ENCODE data around the gene RICTOR. TPM values are rescaled to one million over a fixed set of nuclear protein-coding genes. Genes with fewer than 3 reads are reported as not detected.

Gene RICTOR
- total RNA-seq, 2 donors from 2014 or later: 27.6 to 31.8 TPM

DNA sequence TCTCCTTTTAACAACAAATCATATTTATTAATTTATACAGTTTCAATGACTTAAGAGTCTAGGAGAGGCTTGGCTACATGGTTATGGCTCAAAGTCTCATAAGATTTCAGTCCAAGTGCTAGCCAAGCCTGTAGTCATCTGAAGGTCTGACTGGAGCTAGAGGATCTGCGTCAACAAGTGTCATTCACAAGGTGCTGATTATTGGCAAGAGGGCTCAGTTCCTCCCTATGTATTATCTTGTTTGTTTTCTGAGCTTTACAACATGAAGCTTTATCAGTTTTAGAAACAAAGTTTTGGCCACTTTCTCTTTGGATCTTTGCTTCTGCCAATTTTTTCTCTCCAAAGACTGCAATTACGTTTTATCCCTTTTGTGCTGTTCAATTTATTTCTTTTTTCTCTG is 94.7 kb downstream of the RICTOR start:
- H3K27ac Mint-ChIP-seq: peak overlapping the region; percentile 7
- Histone ChIP-seq H3K27ac (ENCODE audit: low read depth, low read length) (no peak overlapping the region), H3K4me1 (ENCODE audit: control insufficient read depth, insufficient read depth, low read length) (peaks cover 3% of the 10 kb centered on the region), H3K27me3 (ENCODE audit: control insufficient read depth, insufficient read depth, low read length, poor library complexity, severe bottlenecking) (no peaks in the 10 kb centered on the region), H3K36me3 (ENCODE audit: control insufficient read depth, insufficient read depth, low read length) (peaks cover 7% of the 10 kb centered on the region), H3K9ac (ENCODE audit: extremely low read depth, low read length, poor library complexity, severe bottlenecking) (no peak overlapping the region), H3K9me3 (ENCODE audit: control insufficient read depth, low read length) (no peaks in the 10 kb centered on the region), H3K4me3 (ENCODE audit: low read length) (peak overlapping the region; percentile 10)
- no peak for DNase-seq
- H3K4me1 Mint-ChIP-seq: peaks cover 9% of the 10 kb centered on the region
- no peaks in the 10 kb centered on the region for H3K27me3 Mint-ChIP-seq (ENCODE audit: insufficient read depth)
- no peaks in the 10 kb centered on the region for H3K9me3 Mint-ChIP-seq
- TF ChIP-seq CTCF (conservative IDR thresholded peaks at IDR 0.05): no peak
- H3K36me3 Mint-ChIP-seq (ENCODE audit: low read depth): peaks cover 5% of the 10 kb centered on the region
- 84% methylated on average over 2 of the region's 2 CpGs; no CpG with 5 or more reads in 1 of the 2 experiments for WGBS, 2 experiments (ENCODE audit: insufficient coverage in 1 of 2, insufficient read length in 1 of 2)
- H3K4me3 Mint-ChIP-seq: no peak overlapping the region

DNA sequence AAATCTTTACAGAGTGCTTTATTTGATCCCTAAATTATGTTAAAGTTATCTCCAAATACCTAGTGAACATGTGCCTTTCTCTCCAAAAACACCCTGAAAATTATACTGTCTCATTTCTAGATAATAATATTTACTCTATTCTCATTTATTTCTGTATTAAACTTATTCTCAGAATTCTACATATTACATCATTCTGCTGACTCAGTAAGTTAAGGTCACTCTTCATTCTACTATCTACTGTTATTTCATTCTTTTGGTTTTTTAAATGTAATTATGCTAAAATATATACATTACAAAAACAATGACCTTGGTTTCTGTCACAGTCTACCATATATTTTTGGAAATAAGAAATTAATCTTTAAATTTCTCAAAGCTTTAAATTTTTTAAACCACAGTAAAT is 96.2 kb downstream of the RICTOR start:
- Mint-ChIP-seq H3K4me3 (no peak overlapping the region), H3K4me1 (peaks cover 9% of the 10 kb centered on the region), H3K36me3 (ENCODE audit: low read depth) (peaks cover 8% of the 10 kb centered on the region), H3K27ac (no peak overlapping the region), H3K27me3 (ENCODE audit: insufficient read depth) (no peaks in the 10 kb centered on the region), H3K9me3 (no peaks in the 10 kb centered on the region)
- no peak for DNase-seq
- Histone ChIP-seq H3K9me3 (ENCODE audit: control insufficient read depth, low read length) (no peaks in the 10 kb centered on the region), H3K27ac (ENCODE audit: low read depth, low read length) (no peak overlapping the region), H3K36me3 (ENCODE audit: control insufficient read depth, insufficient read depth, low read length) (peaks cover 7% of the 10 kb centered on the region), H3K27me3 (ENCODE audit: control insufficient read depth, insufficient read depth, low read length, poor library complexity, severe bottlenecking) (no peaks in the 10 kb centered on the region), H3K4me3 (ENCODE audit: low read length) (no peak overlapping the region), H3K9ac (ENCODE audit: extremely low read depth, low read length, poor library complexity, severe bottlenecking) (no peak overlapping the region), H3K4me1 (ENCODE audit: control insufficient read depth, insufficient read depth, low read length) (peaks cover 3% of the 10 kb centered on the region)
- no peak for TF ChIP-seq CTCF (conservative IDR thresholded peaks at IDR 0.05)

- Mint-ChIP-seq H3K36me3 (ENCODE audit: low read depth) (peaks cover 26% of the 10 kb centered on the region), H3K9me3 (no peaks in the 10 kb centered on the region), H3K27ac (no peak overlapping the region), H3K4me3 (no peak overlapping the region), H3K27me3 (ENCODE audit: insufficient read depth) (no peaks in the 10 kb centered on the region), H3K4me1 (no peaks in the 10 kb centered on the region)
- TF ChIP-seq CTCF (conservative IDR thresholded peaks at IDR 0.05): peak; percentile 13
- no peaks in the 10 kb centered on the region for H3K4me1 ChIP-seq (ENCODE audit: control insufficient read depth, insufficient read depth, low read length)
- H3K27me3 ChIP-seq (ENCODE audit: control insufficient read depth, insufficient read depth, low read length, poor library complexity, severe bottlenecking): no peaks in the 10 kb centered on the region
- H3K27ac ChIP-seq (ENCODE audit: low read depth, low read length): no peak overlapping the region
- H3K4me3 ChIP-seq (ENCODE audit: low read length): no peak overlapping the region
- WGBS, 2 experiments (ENCODE audit: insufficient coverage in 1 of 2, insufficient read length in 1 of 2): 96 to 100% methylated on average over 3 to 5 of the region's 5 CpGs
- peaks cover 13% of the 10 kb centered on the region for H3K36me3 ChIP-seq (ENCODE audit: control insufficient read depth, insufficient read depth, low read length)
- no peak for DNase-seq
- no peaks in the 10 kb centered on the region for H3K9me3 ChIP-seq (ENCODE audit: control insufficient read depth, low read length)
- H3K9ac ChIP-seq (ENCODE audit: extremely low read depth, low read length, poor library complexity, severe bottlenecking): no peak overlapping the region
Measured at GRCh38 chr5:38968665-38969064, 105.5 kb downstream of the RICTOR start.

Data from endodermal cell (in vitro differentiated cells).